M059J (cell line): Measurements from ENCODE around the gene USP6NL. TPM values are rescaled to one million over a fixed set of nuclear protein-coding genes. Genes with fewer than 3 reads are reported as not detected.
A peak's percentile ranks its signal among the peaks of the same experiment; 100 is the strongest.

ENCODE experiments used
- DNase-seq: peaks from one replicate; pipeline ENCODE4 v3.0.0-alpha.2; 2012; ENCODE audit warnings: low read depth
- total RNA-seq: library from RNA; depleted of rRNA; stranded (reverse); fragments of >200 nt; shearing (Covaris generic); gene quantifications from 2 replicates; pipeline ENCODE4 v1.2.3, GENCODE V29; 2014

Gene USP6NL
- total RNA-seq, 1 experiment from 2014 or later: 7.9 TPM

GRCh38 chr10:11616021-11616420 is 4.6 kb upstream of the USP6NL start:
- DNase-seq: peak; percentile 13

- DNase-seq: no peak
Measured at GRCh38 chr10:11615396-11615795, 3.9 kb upstream of the USP6NL start.

- DNase-seq: no peak
Measured at GRCh38 chr10:11612021-11613001, 861 bp upstream of the USP6NL start.

GRCh38 chr10:11610826-11611247 is 613 bp downstream of the USP6NL start:
- peak; percentile 32 for DNase-seq

GRCh38 chr10:11610166-11610825 is 1.2 kb downstream of the USP6NL start:
- DNase-seq: no peak

- DNase-seq: no peak
Measured at GRCh38 chr10:11609492-11610093, 1.9 kb downstream of the USP6NL start.

- DNase-seq: no peak
Measured at GRCh38 chr10:11609052-11609451, 2.4 kb downstream of the USP6NL start.

- no peak for DNase-seq
Measured at GRCh38 chr10:11608159-11609013, 3.1 kb downstream of the USP6NL start.

GRCh38 chr10:11605807-11606408 is 5.5 kb downstream of the USP6NL start:
- no peak for DNase-seq

- no peak for DNase-seq
Measured at GRCh38 chr10:11604865-11605650, 6.4 kb downstream of the USP6NL start.

DNA sequence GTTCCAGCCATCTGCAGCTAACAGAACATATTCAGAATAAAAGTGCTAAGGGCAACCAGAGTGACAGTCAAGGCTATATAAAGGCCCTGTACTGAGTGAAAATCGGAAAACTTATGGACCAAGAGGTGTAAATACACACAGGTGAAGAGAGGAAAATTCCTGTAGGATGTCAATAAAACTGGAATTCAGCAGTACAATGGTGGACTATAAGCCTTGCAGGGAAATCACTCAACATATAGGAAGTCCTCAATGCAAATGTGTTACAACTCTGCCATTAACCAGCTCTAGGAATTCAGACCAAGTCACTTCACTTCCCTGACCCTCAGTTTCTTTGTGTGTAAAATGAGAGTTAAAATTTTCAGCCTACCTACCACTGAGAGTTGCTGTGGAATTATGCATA is 7.7 kb downstream of the USP6NL start:
- DNase-seq: no peak

DNA sequence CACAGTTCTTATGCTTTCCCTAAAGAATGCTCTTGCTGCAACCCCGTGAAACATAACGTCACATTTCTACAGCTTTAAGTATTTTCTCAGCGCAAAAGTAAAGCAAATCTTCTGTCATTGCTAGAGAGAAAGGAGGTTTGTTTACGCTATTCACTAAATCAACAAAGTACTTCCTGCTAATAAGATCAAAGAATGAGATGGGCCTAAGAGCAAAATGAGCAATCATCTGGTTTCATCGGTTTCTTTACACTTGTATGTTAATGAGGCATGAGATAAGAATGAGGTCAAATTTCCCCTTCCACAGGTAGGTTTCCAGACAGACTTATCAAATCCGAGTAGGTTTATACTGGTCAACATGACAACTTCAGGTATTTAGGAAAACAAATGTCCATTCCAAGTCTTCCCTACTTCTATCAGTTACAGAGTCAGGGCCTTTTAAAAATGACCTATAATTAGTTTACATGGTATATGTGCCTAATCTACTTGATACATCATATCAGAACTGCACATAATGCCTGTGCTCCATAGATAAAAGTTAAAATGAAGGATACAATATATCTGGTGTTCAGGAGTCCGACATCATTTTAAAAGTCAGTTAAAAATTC is 8.4 kb downstream of the USP6NL start:
- DNase-seq: peak; percentile 36

DNA sequence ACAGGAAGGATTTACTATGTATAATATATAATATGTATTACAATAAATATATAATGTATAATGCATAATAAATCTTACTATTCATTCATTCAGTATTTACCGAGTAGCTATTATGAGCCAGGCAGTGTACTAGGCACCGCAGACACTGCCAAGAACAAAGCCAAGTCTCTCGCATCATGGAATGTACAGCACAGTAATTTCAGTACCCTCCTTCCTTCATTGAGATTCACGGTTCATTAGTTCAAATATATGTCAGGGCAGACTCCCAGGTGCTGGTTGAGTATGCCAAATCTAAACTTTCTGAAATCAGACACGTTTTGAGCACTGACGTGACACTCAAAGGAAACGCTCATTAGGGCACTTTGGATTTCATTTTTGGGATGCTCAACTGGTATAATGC is 9.1 kb downstream of the USP6NL start:
- DNase-seq: no peak

- no peak for DNase-seq
Measured at GRCh38 chr10:11601670-11602069, 9.8 kb downstream of the USP6NL start.

GRCh38 chr10:11600280-11600679 is 11.2 kb downstream of the USP6NL start:
- DNase-seq: no peak

GRCh38 chr10:11598712-11599397 is 12.6 kb downstream of the USP6NL start:
- no peak for DNase-seq

DNA sequence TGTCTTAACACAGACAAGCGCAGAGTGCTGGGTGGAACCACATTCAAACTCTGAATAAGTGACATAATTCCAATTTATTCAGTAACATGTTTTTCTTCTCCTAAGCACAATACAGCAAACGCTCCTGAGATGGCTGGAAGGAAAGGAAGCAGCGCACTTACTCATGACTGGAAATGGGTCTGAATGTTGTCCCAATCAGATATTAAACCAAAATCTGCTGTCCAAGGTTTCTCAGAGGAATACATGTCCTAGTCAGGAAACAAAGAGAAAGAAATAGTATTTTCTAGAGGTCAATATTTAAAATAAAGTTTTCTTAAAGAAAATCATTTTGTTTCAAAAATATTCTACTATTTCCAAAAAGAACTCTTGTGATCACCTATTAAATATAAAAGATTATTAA is 14.0 kb downstream of the USP6NL start:
- DNase-seq: no peak

GRCh38 chr10:11595395-11595692 is 16.1 kb downstream of the USP6NL start:
- peak; percentile 45 for DNase-seq

DNA sequence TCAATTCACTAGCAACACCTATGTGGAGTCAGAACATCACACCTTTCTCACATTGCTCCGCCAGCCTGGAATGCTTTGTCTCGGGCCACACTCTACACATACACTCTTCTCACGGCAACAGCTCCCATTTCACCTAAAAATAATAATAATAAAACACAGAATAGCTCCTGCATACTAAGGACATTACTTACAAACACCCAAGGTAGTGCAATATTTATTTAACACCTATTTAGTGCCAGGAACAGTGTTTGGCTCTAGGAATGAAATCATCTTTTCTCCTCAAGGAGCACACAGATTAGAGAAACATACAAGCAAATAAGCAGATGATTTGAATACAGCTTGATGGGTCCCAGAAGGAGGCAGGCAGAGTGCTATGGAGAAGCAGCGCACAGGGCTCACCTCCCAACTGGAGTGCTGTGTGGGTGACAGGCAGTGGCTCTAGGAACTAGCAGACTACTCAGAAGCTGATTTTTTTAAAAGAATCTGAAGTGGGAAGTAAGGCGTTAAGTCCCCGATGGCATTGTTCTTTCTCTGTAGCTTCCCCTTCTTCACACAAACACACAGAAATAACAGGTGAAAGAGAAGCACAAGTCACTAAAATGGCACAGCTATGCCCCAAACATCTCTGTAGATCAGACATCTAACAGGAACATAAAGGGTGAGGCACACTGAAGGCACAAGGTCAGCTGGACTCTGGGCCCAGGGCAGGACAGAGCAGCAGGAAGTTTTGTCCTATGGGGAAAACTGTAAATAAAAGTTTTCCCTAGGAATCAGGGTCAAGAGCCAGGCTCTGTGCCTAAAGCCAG is 16.7 kb downstream of the USP6NL start:
- no peak for DNase-seq
